G401 (cell line): ENCODE data around the gene ZNF813. TPM values are rescaled to one million over a fixed set of nuclear protein-coding genes. Genes with fewer than 3 reads are reported as not detected.

Experiments
- total RNA-seq: library from RNA; depleted of rRNA; stranded (reverse); fragments of >200 nt; shearing (Covaris generic); gene quantifications from 2 replicates; pipeline ENCODE4 v1.2.3, GENCODE V29; 2014; rRNA removed

ZNF813 gene
- total RNA-seq, 1 experiment from 2014 or later = 0.75 TPM

Other genes with a start within 250 kb of the ZNF813 start
- gene ZNF677, start 212.9 kb upstream of the ZNF813 start, total RNA-seq = not detected in 2 replicates
- not detected in 2 replicates for gene VN1R2, start 209.4 kb upstream of the ZNF813 start, total RNA-seq
- gene VN1R4, start 200.0 kb upstream of the ZNF813 start, total RNA-seq = not detected in 2 replicates
- 10.0 and 11.5 TPM in 2 replicates for gene ZNF845, start 134.0 kb upstream of the ZNF813 start, total RNA-seq
- 11.9 and 23.0 TPM in 2 replicates for gene ZNF525, start 102.0 kb upstream of the ZNF813 start, total RNA-seq
- 10.3 and 13.8 TPM in 2 replicates for gene ZNF765, start 72.6 kb upstream of the ZNF813 start, total RNA-seq
- 10.3 and 17.7 TPM in 2 replicates for gene ZNF761, start 35.7 kb upstream of the ZNF813 start, total RNA-seq
- gene ZNF331, start 70.4 kb downstream of the ZNF813 start, total RNA-seq = 4.2 and 10.6 TPM in 2 replicates
- not detected in 2 replicates for gene DPRX, start 164.3 kb downstream of the ZNF813 start, total RNA-seq